CD4-positive, alpha-beta T cell (primary cell): ENCODE results near the gene PSMB3. TPM values are rescaled to one million over a fixed set of nuclear protein-coding genes. Genes with fewer than 3 reads are reported as not detected.
A peak's percentile ranks its signal among the peaks of the same experiment; 100 is the strongest.

Experiments
- ATAC-seq: fragments of 200-7000 bp; cut with Tn5 transposase; one replicate; pipeline ENCODE4 v1.10.0; 2022; ENCODE audit warnings: mild to moderate bottlenecking; ENCODE audit not compliant: poor library complexity
- CTCF ChIA-PET: fragments of 350-600 bp; sonication (Branson Sonifier 250); formaldehyde crosslinking; loops from one replicate; lab custom pipeline; 2021; ENCODE audit warnings: antibody characterized with exemption, inconsistent platforms; lab: Charles Lee
- POLR2A ChIA-PET: fragments of 350-600 bp; sonication (Branson Sonifier 250); formaldehyde crosslinking; loops from one replicate; lab custom pipeline; 2021; ENCODE audit warnings: antibody characterized with exemption, inconsistent platforms; lab: Charles Lee
- DNase-seq, 14 experiments: peaks; one replicate each; pipeline ENCODE4 v3.0.0-alpha.2; 2013 to 2020; ENCODE audit warnings: mixed read lengths in 2 of 14
- H3K27ac ChIP-seq, 2 donors: one replicate each; pipeline versions ENCODE4 v1.5.1 to v1.7.0; 2013; ENCODE audit warnings: low read length in 2 of 2, low read depth in 1 of 2, mild to moderate bottlenecking in 1 of 2
- H3K27me3 ChIP-seq, 2 experiments: 1 replicate in 1 of 2; 2 replicates in 1 of 2; pipeline versions ENCODE4 v1.6.1 to v1.7.0; 2013; ENCODE audit warnings: low read length in 2 of 2, control low read depth in 1 of 2, mild to moderate bottlenecking in 1 of 2, moderate library complexity in 1 of 2; ENCODE audit not compliant: insufficient read depth in 2 of 2, control insufficient read depth in 1 of 2
- H3K36me3 ChIP-seq: one replicate; pipeline ENCODE4 v1.6.1; 2013; ENCODE audit warnings: low read length, control low read depth; ENCODE audit not compliant: insufficient read depth
- H3K4me1 ChIP-seq: one replicate; pipeline ENCODE4 v1.6.1; 2013; ENCODE audit warnings: low read length, control low read depth; ENCODE audit not compliant: insufficient read depth
- H3K4me3 ChIP-seq: one replicate; pipeline ENCODE4 v1.5.1; 2013; ENCODE audit warnings: mild to moderate bottlenecking, low read length, moderate library complexity
- H3K9me3 ChIP-seq, 2 experiments: 1 replicate in 1 of 2; 2 replicates in 1 of 2; pipeline versions ENCODE4 v1.6.1 to v1.7.0; 2013; ENCODE audit warnings: low read length in 2 of 2, mild to moderate bottlenecking in 2 of 2, control low read depth in 1 of 2, moderate library complexity in 1 of 2; ENCODE audit not compliant: control insufficient read depth in 1 of 2, insufficient read depth in 1 of 2
- H3K27ac Mint-ChIP-seq: one replicate; pipeline ENCODE4 v1.8.0; 2020; ENCODE audit warnings: mixed read lengths
- H3K27me3 Mint-ChIP-seq: one replicate; pipeline ENCODE4 v1.8.0; 2021; ENCODE audit warnings: mixed read lengths
- H3K36me3 Mint-ChIP-seq: one replicate; pipeline ENCODE4 v1.8.0; 2021; ENCODE audit warnings: low read depth, mixed read lengths
- H3K4me1 Mint-ChIP-seq: one replicate; pipeline ENCODE4 v1.8.0; 2021; ENCODE audit warnings: low read depth, mixed read lengths
- H3K4me3 Mint-ChIP-seq: one replicate; pipeline ENCODE4 v1.8.0; 2020; ENCODE audit warnings: mild to moderate bottlenecking, mixed read lengths
- H3K9me3 Mint-ChIP-seq: one replicate; pipeline ENCODE4 v1.8.0; 2020; ENCODE audit warnings: mixed read lengths
- intact Hi-C, 2 experiments: fragments of 100-400 bp; cut with DNase I in 1 of 2; cut with micrococcal nuclease in 1 of 2; formaldehyde crosslinking; loops; one replicate each; pipeline versions ENCODE4 v1.15.1 to v1.9.0; 2023 to 2025; cut with DNase I, micrococcal nuclease
- total RNA-seq, 174 experiments: library from RNA in 2 of 174; stranded (reverse) in 2 of 174; gene quantifications; one replicate each; pipeline ENCODE4 v1.2.3 and lab custom pipeline; 2021 to 2026
- TF ChIP-seq, protein P1 (sequence below): fragments of 200-600 bp; IDR thresholded peaks from one replicate; pipeline ENCODE4 v1.8.0; 2022; ENCODE audit warnings: antibody characterized with exemption, mild to moderate bottlenecking

Gene PSMB3
- total RNA-seq, 2 experiments from 2014 or later, result 46.6 to 55.0 TPM

- peaks cover 15% of the 10 kb centered on the region for H3K36me3 Mint-ChIP-seq
- TF ChIP-seq, protein P1, sequence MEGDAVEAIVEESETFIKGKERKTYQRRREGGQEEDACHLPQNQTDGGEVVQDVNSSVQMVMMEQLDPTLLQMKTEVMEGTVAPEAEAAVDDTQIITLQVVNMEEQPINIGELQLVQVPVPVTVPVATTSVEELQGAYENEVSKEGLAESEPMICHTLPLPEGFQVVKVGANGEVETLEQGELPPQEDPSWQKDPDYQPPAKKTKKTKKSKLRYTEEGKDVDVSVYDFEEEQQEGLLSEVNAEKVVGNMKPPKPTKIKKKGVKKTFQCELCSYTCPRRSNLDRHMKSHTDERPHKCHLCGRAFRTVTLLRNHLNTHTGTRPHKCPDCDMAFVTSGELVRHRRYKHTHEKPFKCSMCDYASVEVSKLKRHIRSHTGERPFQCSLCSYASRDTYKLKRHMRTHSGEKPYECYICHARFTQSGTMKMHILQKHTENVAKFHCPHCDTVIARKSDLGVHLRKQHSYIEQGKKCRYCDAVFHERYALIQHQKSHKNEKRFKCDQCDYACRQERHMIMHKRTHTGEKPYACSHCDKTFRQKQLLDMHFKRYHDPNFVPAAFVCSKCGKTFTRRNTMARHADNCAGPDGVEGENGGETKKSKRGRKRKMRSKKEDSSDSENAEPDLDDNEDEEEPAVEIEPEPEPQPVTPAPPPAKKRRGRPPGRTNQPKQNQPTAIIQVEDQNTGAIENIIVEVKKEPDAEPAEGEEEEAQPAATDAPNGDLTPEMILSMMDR, result no peak
- no peaks in the 10 kb centered on the region for H3K9me3 Mint-ChIP-seq
- Histone ChIP-seq H3K4me3 (peak overlapping the region; percentile 71), H3K27ac (peak overlapping the region; percentile 54 to 64), H3K36me3 (peaks cover 8% of the 10 kb centered on the region), H3K9me3 (no peaks in the 10 kb centered on the region), H3K27me3 (no peaks in the 10 kb centered on the region), H3K4me1 (peaks cover 87% of the 10 kb centered on the region)
- H3K4me3 Mint-ChIP-seq, result peak overlapping the region; percentile 99
- DNase-seq, result peak in 2 of 14 experiments; percentile 44 to 51
- H3K27ac Mint-ChIP-seq, result peak overlapping the region; percentile 88
- H3K27me3 Mint-ChIP-seq, result no peaks in the 10 kb centered on the region
- H3K4me1 Mint-ChIP-seq, result peaks cover 83% of the 10 kb centered on the region
- CTCF ChIA-PET, result interaction anchor here (0.7 to 1.8 kb wide), 3 partner anchors 29 to 173 kb away, joined by 3 to 8 read pairs (median 5); no protein-coding TSS in a partner anchor
- no peak for ATAC-seq
- intact Hi-C loops, result loop anchor here in 1 of 2 experiments (1.0 to 5.0 kb wide), 3 partner anchors 21 to 70 kb away; no protein-coding TSS in a partner anchor
- POLR2A ChIA-PET, result interaction anchor here (0.7 to 2.7 kb wide), 8 partner anchors 15 to 172 kb away, joined by 3 to 29 read pairs (median 4); partner anchors contain the start of genes MLLT6 and PSMB3
Measured at GRCh38 chr17:38730526-38731379, 21.8 kb upstream of the PSMB3 start.

DNA sequence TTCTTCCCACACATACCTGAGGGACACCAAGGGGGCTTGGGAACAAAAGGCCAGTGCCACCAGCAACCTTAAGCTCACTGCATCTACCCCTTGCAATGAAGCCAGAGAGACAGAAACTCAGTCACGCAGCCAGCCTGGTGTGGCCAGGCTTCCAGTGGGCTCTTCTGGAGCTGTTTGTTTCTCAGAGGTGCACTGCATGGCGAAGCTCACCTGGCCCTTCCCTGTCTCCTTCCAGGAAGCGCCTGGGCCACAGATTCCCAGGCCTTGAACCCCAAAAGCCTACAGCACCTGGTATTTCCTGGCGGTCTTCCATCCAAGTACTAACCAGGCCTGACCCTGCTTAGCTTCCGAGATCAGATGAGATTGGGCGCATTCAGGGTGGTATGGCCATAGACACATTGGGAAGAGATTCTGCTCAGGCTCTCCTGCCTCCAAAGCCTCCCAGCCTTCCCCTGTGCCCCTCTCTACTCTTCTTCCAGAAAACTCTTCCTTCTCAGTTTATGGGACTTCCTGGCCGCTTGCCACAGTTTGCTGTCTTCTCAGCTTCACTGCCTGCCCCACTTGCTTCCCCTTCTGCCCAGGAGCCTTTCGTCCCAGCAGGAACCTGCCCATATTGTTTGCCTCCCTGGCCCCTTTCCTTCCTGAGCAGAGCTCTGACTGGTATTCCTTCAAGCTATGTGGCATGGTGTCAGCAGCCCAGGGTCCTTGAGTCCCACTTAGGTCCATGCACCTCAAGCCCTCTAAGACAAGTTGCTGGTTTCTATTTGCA lies 20.8 kb upstream of the PSMB3 start:
- Mint-ChIP-seq H3K27ac (peak overlapping the region; percentile 88), H3K36me3 (peaks cover 15% of the 10 kb centered on the region), H3K4me3 (peak overlapping the region; percentile 99), H3K9me3 (no peaks in the 10 kb centered on the region), H3K27me3 (no peaks in the 10 kb centered on the region), H3K4me1 (peaks cover 81% of the 10 kb centered on the region)
- TF ChIP-seq, protein P1, result no peak
- intact Hi-C loops, result loop anchor here in 1 of 2 experiments (2.0 to 5.0 kb wide), 2 partner anchors 34 to 69 kb away; no protein-coding TSS in a partner anchor
- Histone ChIP-seq H3K9me3 (no peaks in the 10 kb centered on the region), H3K36me3 (peaks cover 8% of the 10 kb centered on the region), H3K27me3 (no peaks in the 10 kb centered on the region), H3K27ac (peak overlapping the region; percentile 34 to 54), H3K4me1 (peaks cover 77% of the 10 kb centered on the region), H3K4me3 (no peak overlapping the region)
- ATAC-seq, result no peak
- no peak for DNase-seq
- CTCF ChIA-PET, result interaction anchor here (1.2 to 1.8 kb wide), 2 partner anchors 55 to 174 kb away, joined by 5 to 8 read pairs; no protein-coding TSS in a partner anchor
- POLR2A ChIA-PET, result interaction anchor here (0.7 to 2.7 kb wide), 6 partner anchors 16 to 173 kb away, joined by 3 to 29 read pairs (median 8); partner anchors contain the start of genes MLLT6 and PSMB3
